T-helper 1 cell treated with Interleukin-12 subunit alpha and Interleukin-12 subunit beta and Interleukin-4 antibody, amounts not matched to agents 30 μg/mL and 1 μg/mL, for 36 hours (primary cell): Measurements from ENCODE around the gene PACRG.

Source experiments
- H3K27ac Mint-ChIP-seq: one replicate; pipeline ENCODE4 v1.8.0; 2021; ENCODE audit warnings: mild to moderate bottlenecking, mixed read lengths
- H3K27me3 Mint-ChIP-seq: one replicate; pipeline ENCODE4 v1.8.0; 2021; ENCODE audit warnings: low read depth, mixed read lengths
- H3K36me3 Mint-ChIP-seq: one replicate; pipeline ENCODE4 v1.8.0; 2021; ENCODE audit warnings: low read depth, mixed read lengths
- H3K4me1 Mint-ChIP-seq: one replicate; pipeline ENCODE4 v1.8.0; 2021; ENCODE audit warnings: low read depth, mixed read lengths
- H3K4me3 Mint-ChIP-seq: one replicate; pipeline ENCODE4 v1.8.0; 2021; ENCODE audit warnings: mild to moderate bottlenecking, moderate library complexity, mixed read lengths
- H3K9me3 Mint-ChIP-seq: one replicate; pipeline ENCODE4 v1.8.0; 2021; ENCODE audit warnings: mixed read lengths

Gene PACRG

GRCh38 chr6:162778603-162779002, 50.8 kb downstream of the PACRG start:
- H3K9me3 Mint-ChIP-seq, result peaks cover 7% of the 10 kb centered on the region
- no peaks in the 10 kb centered on the region for H3K4me1 Mint-ChIP-seq
- H3K27me3 Mint-ChIP-seq, result no peaks in the 10 kb centered on the region
- H3K27ac Mint-ChIP-seq, result no peak overlapping the region
- no peaks in the 10 kb centered on the region for H3K36me3 Mint-ChIP-seq
- H3K4me3 Mint-ChIP-seq, result no peak overlapping the region

- Mint-ChIP-seq H3K27ac (no peak overlapping the region), H3K36me3 (no peaks in the 10 kb centered on the region), H3K27me3 (no peaks in the 10 kb centered on the region), H3K4me3 (no peak overlapping the region), H3K4me1 (no peaks in the 10 kb centered on the region), H3K9me3 (peaks cover 4% of the 10 kb centered on the region)
These were observed 58.0 kb downstream of the PACRG start for GRCh38 chr6:162785632-162786242.

GRCh38 chr6:162798546-162799266, 70.9 kb downstream of the PACRG start:
- Mint-ChIP-seq H3K27me3 (no peaks in the 10 kb centered on the region), H3K36me3 (no peaks in the 10 kb centered on the region), H3K27ac (no peak overlapping the region), H3K4me3 (no peak overlapping the region), H3K4me1 (peaks cover 2% of the 10 kb centered on the region), H3K9me3 (no peaks in the 10 kb centered on the region)

GRCh38 chr6:162814426-162814973, 86.7 kb downstream of the PACRG start:
- Mint-ChIP-seq H3K4me1 (no peaks in the 10 kb centered on the region), H3K9me3 (peaks cover 5% of the 10 kb centered on the region), H3K36me3 (no peaks in the 10 kb centered on the region), H3K4me3 (no peak overlapping the region), H3K27ac (no peak overlapping the region), H3K27me3 (no peaks in the 10 kb centered on the region)

- no peaks in the 10 kb centered on the region for H3K27me3 Mint-ChIP-seq
- no peaks in the 10 kb centered on the region for H3K36me3 Mint-ChIP-seq
- no peaks in the 10 kb centered on the region for H3K9me3 Mint-ChIP-seq
- H3K4me1 Mint-ChIP-seq, result no peaks in the 10 kb centered on the region
- H3K27ac Mint-ChIP-seq, result no peak overlapping the region
- no peak overlapping the region for H3K4me3 Mint-ChIP-seq
These were observed 89.4 kb downstream of the PACRG start for GRCh38 chr6:162817196-162817595.

GRCh38 chr6:162819284-162819683, 91.5 kb downstream of the PACRG start:
- Mint-ChIP-seq H3K4me1 (no peaks in the 10 kb centered on the region), H3K27ac (no peak overlapping the region), H3K9me3 (no peaks in the 10 kb centered on the region), H3K4me3 (no peak overlapping the region), H3K36me3 (no peaks in the 10 kb centered on the region), H3K27me3 (no peaks in the 10 kb centered on the region)

- Mint-ChIP-seq H3K4me3 (no peak overlapping the region), H3K36me3 (no peaks in the 10 kb centered on the region), H3K9me3 (no peaks in the 10 kb centered on the region), H3K27me3 (no peaks in the 10 kb centered on the region), H3K4me1 (peaks cover 1% of the 10 kb centered on the region), H3K27ac (no peak overlapping the region)
These were observed 93.3 kb downstream of the PACRG start for GRCh38 chr6:162821102-162821501.

GRCh38 chr6:162825597-162825996, 97.8 kb downstream of the PACRG start:
- Mint-ChIP-seq H3K4me3 (no peak overlapping the region), H3K4me1 (peaks cover 9% of the 10 kb centered on the region), H3K27me3 (no peaks in the 10 kb centered on the region), H3K9me3 (no peaks in the 10 kb centered on the region), H3K36me3 (no peaks in the 10 kb centered on the region), H3K27ac (no peak overlapping the region)

- no peak overlapping the region for H3K27ac Mint-ChIP-seq
- no peaks in the 10 kb centered on the region for H3K27me3 Mint-ChIP-seq
- H3K4me3 Mint-ChIP-seq, result no peak overlapping the region
- no peaks in the 10 kb centered on the region for H3K9me3 Mint-ChIP-seq
- H3K36me3 Mint-ChIP-seq, result no peaks in the 10 kb centered on the region
- peaks cover 9% of the 10 kb centered on the region for H3K4me1 Mint-ChIP-seq
These were observed 101.4 kb downstream of the PACRG start for GRCh38 chr6:162829013-162829742.

- H3K27me3 Mint-ChIP-seq, result no peaks in the 10 kb centered on the region
- no peak overlapping the region for H3K4me3 Mint-ChIP-seq
- no peaks in the 10 kb centered on the region for H3K36me3 Mint-ChIP-seq
- no peaks in the 10 kb centered on the region for H3K9me3 Mint-ChIP-seq
- no peak overlapping the region for H3K27ac Mint-ChIP-seq
- H3K4me1 Mint-ChIP-seq, result peaks cover 5% of the 10 kb centered on the region
These were observed 106.0 kb downstream of the PACRG start for GRCh38 chr6:162833776-162834175.

- Mint-ChIP-seq H3K27me3 (no peaks in the 10 kb centered on the region), H3K27ac (no peak overlapping the region), H3K4me3 (no peak overlapping the region), H3K4me1 (no peaks in the 10 kb centered on the region), H3K36me3 (no peaks in the 10 kb centered on the region), H3K9me3 (no peaks in the 10 kb centered on the region)
These were observed 118.2 kb downstream of the PACRG start for GRCh38 chr6:162845972-162846371.

- Mint-ChIP-seq H3K9me3 (no peaks in the 10 kb centered on the region), H3K4me1 (no peaks in the 10 kb centered on the region), H3K4me3 (no peak overlapping the region), H3K27ac (no peak overlapping the region), H3K27me3 (no peaks in the 10 kb centered on the region), H3K36me3 (no peaks in the 10 kb centered on the region)
These were observed 118.9 kb downstream of the PACRG start for GRCh38 chr6:162846723-162847122.

- Mint-ChIP-seq H3K4me1 (no peaks in the 10 kb centered on the region), H3K4me3 (no peak overlapping the region), H3K27ac (no peak overlapping the region), H3K9me3 (no peaks in the 10 kb centered on the region), H3K36me3 (no peaks in the 10 kb centered on the region), H3K27me3 (no peaks in the 10 kb centered on the region)
These were observed 121.5 kb downstream of the PACRG start for GRCh38 chr6:162849269-162849668.

- no peaks in the 10 kb centered on the region for H3K9me3 Mint-ChIP-seq
- H3K4me1 Mint-ChIP-seq, result no peaks in the 10 kb centered on the region
- no peak overlapping the region for H3K4me3 Mint-ChIP-seq
- H3K36me3 Mint-ChIP-seq, result no peaks in the 10 kb centered on the region
- H3K27ac Mint-ChIP-seq, result no peak overlapping the region
- no peaks in the 10 kb centered on the region for H3K27me3 Mint-ChIP-seq
These were observed 124.4 kb downstream of the PACRG start for GRCh38 chr6:162852192-162852591.
